Measurements from ENCODE around the gene RORC.

The RORC gene

GRCh38 chr1:151847867-151848596 is 16.4 kb upstream of the RORC start:
- DNase-seq (ENCODE audit: low spot score): no peak

DNA sequence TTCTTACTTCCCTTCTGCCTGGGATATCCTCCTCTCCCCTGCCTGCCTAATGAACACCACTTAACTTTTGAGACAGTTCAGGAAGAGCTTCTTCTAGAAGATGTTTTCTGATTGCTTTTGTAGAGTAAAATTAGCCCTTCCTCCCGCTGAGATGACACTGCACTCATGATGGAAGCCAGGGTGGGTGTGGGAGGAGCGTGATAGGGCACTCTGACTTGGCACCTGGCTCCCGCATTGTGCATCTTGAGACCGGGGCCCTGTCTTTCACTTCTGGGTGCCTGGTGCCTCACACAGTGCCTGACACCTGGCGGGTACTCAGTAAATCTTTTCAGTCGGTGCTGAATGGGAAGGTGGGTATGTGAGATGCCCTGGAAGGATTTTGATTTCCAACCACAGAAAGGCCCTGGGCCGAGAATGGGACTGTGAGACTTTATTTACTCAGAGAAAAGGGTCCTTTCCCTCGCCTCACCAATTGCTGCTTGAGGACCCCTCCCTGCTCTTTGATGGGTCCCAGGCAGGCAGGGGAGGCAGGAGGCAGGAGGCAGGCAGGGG is 15.2 kb upstream of the RORC start:
- no peak for DNase-seq (ENCODE audit: low spot score)

DNA sequence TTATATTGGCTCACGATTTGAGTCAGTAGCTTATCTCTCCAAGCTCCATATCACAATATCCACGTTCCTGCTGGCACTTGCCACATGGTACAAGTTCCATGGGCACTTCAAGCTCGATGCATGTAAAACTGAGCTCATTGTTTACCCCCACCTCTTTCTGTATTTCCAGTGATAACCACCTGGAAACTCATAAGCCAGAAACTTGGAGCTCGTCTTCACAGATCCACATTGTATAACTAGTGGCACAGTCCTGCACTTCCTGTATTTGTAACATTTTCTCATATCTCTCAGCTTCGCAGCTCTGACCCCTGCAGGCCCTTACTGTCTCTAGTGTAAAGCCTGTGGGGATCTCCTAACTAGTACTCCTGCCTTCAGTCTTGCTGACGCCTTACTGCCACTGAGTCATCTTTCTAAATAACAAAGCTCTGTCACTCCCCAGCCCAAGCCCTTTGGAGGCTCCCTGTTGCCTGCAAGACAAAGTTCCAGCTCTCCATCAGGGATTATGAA is 14.5 kb upstream of the RORC start:
- DNase-seq (ENCODE audit: low spot score): peak; percentile 38

GRCh38 chr1:151843398-151843797 is 11.8 kb upstream of the RORC start:
- no peak for DNase-seq (ENCODE audit: low spot score)

DNA sequence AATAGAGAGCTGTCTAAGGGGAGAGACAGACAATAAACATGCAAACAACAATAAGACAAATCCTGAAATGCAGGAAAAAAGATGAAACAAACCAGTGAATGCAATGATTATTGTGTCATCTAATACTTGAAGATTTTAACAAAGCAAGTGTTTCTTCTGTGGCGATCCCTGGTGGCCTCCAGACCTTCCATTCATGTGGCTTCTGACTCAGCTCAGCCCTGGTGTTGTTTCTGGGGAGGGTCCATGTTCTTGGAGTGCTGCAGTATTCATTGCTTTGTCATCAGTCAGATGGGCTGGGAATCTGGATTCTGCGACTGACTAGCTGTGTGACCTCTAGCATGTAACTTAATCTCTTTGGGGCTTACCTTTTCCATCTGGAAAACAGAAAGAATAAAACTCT is 9.5 kb upstream of the RORC start:
- DNase-seq (ENCODE audit: low spot score): peak; percentile 82

DNA sequence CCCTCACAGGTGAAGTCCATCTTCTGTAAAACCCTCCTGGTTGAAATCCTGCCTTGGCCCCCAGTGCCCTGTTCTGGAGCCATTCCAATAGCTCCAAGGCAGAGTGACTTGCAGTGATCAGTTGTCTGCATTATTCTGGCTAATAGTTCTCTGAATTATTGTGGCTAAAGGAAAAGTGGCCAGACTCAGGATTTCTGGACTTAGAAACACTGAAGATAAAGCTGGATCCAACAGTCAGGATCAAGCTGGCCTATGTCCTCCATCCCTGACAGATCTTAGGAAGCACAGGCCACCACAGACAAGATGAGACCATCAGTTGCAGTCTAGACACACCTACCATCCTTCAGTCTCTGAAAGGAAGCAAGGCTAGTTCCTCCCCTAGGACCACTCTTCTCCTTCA is 8.8 kb upstream of the RORC start:
- no peak for DNase-seq (ENCODE audit: low spot score)

GRCh38 chr1:151839457-151840403 is 8.1 kb upstream of the RORC start, which contains the start of gene C2CD4D:
Gene C2CD4D, minus strand, starts transcription at chr1:151839820. Its CDS starts 831 bp downstream, at chr1:151838989.
- peak; percentile 83 for DNase-seq (ENCODE audit: low spot score)

- no peak for DNase-seq (ENCODE audit: low spot score)
These were observed 7.4 kb upstream of the RORC start for GRCh38 chr1:151839082-151839412.

- DNase-seq (ENCODE audit: low spot score): peak; percentile 27
These were observed 6.8 kb upstream of the RORC start for GRCh38 chr1:151838222-151839081.

- no peak for DNase-seq (ENCODE audit: low spot score)
These were observed 6.3 kb upstream of the RORC start for GRCh38 chr1:151837884-151838221.

DNA sequence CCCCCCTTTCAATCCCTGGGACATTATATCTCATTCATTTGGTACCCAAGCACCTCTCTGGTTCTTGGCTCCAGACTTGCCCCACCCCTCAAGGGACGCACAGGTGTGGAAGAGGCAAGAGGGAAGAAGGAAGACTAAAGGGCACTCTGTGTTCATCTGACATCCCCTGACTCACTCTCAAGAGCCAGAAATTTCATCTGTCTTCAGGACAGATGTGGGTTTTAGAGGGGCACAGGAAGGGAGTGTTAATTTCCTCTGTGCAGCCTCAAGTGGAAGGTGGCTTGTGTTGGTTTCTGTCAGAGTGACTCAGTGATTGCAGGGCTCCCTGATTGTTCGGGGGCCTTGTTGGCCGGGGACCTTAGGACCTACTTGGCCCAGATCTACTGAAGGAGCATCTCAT is 5.6 kb upstream of the RORC start:
- DNase-seq (ENCODE audit: low spot score): no peak

GRCh38 chr1:151835596-151835995 is 4.0 kb upstream of the RORC start:
- DNase-seq (ENCODE audit: low spot score): no peak

- no peak for DNase-seq (ENCODE audit: low spot score)
These were observed 2.6 kb upstream of the RORC start for GRCh38 chr1:151834239-151834638.

DNA sequence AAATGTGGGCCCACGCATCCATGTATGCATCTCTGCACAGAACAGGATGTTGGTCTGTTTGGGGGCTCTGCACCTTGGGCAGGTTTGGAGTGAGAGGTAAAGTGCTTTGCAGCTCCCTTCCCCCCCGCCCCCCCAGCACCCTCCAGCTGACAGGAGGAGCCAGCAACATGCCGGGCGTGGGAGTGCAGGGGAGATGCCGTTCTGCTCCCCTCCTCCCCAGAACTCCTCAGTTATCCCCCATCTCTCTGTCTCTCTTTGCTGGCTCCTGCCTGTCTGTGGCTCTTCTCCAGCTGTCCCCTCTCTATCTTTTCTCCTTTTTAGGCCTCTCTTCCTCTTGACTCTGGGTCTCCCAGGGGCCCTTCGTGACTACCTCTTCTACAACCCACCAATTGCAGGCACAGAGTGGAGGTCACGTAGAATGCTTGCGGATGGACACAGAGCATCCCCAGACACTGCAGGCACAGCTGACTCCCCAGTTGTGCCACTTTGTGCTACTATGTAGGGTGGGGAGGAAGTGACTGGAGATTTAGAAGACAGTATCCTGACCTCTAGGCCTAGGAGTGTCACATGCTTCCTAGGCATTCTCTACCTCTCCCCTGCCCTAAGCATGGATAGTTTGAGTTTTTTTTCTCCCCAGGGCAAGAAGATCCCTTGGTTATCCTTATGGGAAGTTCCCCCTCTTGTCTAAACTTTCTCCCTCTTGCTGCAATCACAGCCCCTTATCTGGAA is 1.7 kb upstream of the RORC start:
- DNase-seq (ENCODE audit: low spot score): no peak

GRCh38 chr1:151832318-151832980 is 847 bp upstream of the RORC start:
- peak; percentile 81 for DNase-seq (ENCODE audit: low spot score)

GRCh38 chr1:151831256-151831591 is 378 bp downstream of the RORC start:
- DNase-seq (ENCODE audit: low spot score): no peak

GRCh38 chr1:151830055-151830454 is 1.5 kb downstream of the RORC start:
- DNase-seq (ENCODE audit: low spot score): no peak

GRCh38 chr1:151829352-151830046 is 2.1 kb downstream of the RORC start:
- no peak for DNase-seq (ENCODE audit: low spot score)

DNA sequence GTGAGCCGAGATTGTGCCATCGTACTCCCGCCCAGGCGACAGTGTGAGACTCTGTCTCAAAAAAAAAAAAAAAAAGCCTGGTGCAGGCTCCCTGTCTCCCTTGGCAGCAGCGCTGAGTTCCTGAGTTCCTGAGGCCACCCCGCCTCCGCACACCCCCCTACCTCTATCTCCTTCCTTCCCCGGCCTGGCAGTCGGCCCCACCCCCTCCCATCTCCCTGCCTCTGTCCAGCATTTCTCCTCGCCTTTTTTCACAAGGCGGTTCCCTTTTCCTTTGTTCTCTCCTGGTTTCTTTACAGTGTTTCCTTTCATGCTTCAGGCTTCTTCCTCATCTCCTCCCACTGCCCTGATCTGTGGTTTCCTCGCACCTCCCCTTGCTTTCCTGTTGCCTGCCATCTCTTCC is 2.7 kb downstream of the RORC start:
- peak; percentile 42 for DNase-seq (ENCODE audit: low spot score)

- DNase-seq (ENCODE audit: low spot score): no peak
These were observed 3.7 kb downstream of the RORC start for GRCh38 chr1:151827853-151828252.
